ENCODE results near the gene OPHN1. TPM values are rescaled to one million over a fixed set of nuclear protein-coding genes. Genes with fewer than 3 reads are reported as not detected.
"Not testable (repeated sequence)": the region's sequence is repeated elsewhere in the genome, so short reads cannot be mapped to it uniquely, and the experiment has no call there.

OPHN1 gene
- total RNA-seq, 1 experiment from 2014 or later, result 3.9 TPM

- in situ Hi-C loops (cut with HindIII; ENCODE audit: low sequenced_read_pairs), result no loop called here
- no peak for DNase-seq (ENCODE audit: low spot score)
Observed at GRCh38 chrX:68429216-68429615, 4.1 kb downstream of the OPHN1 start.

GRCh38 chrX:68428431-68428830, 4.9 kb downstream of the OPHN1 start:
- no peak for DNase-seq (ENCODE audit: low spot score)
- in situ Hi-C loops (cut with HindIII; ENCODE audit: low sequenced_read_pairs), result no loop called here

DNA sequence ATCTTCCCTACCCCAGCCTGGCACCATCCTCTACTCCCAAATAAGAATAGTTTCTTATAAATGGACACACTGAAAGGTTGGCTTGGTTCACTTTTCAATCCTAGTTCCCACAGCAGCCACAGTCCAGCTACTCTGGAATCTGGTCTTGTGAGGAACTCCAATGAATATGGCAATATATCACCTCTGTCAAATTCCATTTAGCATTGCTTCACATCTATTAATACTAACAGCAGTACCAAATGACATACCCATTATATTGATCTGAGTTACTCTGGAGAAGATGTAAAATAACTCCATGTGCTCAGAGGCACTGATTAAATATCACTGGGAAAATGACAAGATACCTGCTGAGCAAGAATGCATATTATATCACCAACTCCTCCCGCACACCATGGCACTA, 8.6 kb downstream of the OPHN1 start:
- in situ Hi-C loops (cut with HindIII; ENCODE audit: low sequenced_read_pairs), result no loop called here
- no peak for DNase-seq (ENCODE audit: low spot score)

- in situ Hi-C loops (cut with HindIII; ENCODE audit: low sequenced_read_pairs), result no loop called here
- DNase-seq (ENCODE audit: low spot score), result no peak
Observed at GRCh38 chrX:68422478-68422877, 10.8 kb downstream of the OPHN1 start.

DNA sequence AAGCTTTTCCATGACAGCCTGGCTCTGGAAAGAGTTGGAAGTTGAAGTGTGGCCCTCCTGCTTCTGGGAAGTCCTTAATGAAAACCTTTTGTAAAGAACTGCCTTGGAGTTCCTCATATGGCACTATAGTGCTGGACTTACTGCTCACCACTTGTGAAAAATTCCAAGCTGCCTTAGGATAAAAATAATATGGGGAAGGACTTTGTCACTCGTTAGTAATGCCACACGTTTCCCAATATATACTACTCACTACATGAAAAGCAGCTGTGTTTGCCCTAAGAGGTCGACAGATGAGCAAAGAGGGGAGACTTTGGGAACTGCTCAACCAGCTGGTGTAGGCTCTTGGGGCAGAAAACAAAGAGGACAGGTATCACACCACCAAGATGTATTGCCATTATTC, 11.7 kb downstream of the OPHN1 start:
- in situ Hi-C loops (cut with HindIII; ENCODE audit: low sequenced_read_pairs), result no loop called here
- no peak for DNase-seq (ENCODE audit: low spot score)

GRCh38 chrX:68420559-68420958, 12.7 kb downstream of the OPHN1 start:
- no peak for DNase-seq (ENCODE audit: low spot score)
- in situ Hi-C loops (cut with HindIII; ENCODE audit: low sequenced_read_pairs), result no loop called here

DNA sequence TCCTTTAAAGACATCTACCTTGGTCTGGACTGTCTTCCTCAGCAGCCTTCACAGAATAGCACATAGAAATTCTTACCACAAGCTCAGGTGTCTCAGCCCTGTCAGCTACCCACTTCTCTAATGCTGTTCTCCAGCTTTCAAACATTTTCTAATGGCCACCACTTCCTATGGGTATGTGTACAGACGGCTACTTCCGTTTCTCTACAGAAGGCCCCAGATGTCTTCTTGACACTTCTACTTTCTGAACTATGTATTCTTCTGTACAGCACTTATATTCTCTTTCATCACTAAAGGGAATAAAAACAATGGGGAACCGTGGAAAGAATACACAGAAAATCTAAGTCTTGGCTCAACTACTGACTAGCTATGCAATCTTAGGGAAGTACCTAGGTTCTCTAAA, 13.3 kb downstream of the OPHN1 start:
- DNase-seq (ENCODE audit: low spot score), result no peak
- in situ Hi-C loops (cut with HindIII; ENCODE audit: low sequenced_read_pairs), result no loop called here

DNA sequence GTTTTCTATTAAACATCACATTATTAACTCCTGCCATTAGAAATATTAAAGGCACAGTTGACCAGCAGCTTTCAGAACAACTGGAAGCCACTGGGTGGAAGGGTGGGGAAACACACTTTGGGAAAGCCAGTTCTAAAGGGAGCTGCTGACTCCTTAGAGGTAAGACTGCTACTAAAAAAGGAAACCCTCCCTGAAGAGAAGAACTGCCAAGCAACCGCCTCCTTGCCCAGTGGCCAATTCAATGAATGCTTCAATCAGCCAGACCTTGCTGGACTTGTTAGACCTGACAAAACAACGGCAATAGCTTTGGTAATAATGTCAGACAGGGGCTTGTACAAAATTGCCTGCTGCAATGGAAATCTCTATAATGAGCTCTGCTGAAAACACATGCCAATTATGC, 15.6 kb downstream of the OPHN1 start:
- DNase-seq (ENCODE audit: low spot score), result no peak
- in situ Hi-C loops (cut with HindIII; ENCODE audit: low sequenced_read_pairs), result no loop called here

GRCh38 chrX:68416592-68416991, 16.7 kb downstream of the OPHN1 start:
- DNase-seq (ENCODE audit: low spot score), result no peak
- in situ Hi-C loops (cut with HindIII; ENCODE audit: low sequenced_read_pairs), result no loop called here

DNA sequence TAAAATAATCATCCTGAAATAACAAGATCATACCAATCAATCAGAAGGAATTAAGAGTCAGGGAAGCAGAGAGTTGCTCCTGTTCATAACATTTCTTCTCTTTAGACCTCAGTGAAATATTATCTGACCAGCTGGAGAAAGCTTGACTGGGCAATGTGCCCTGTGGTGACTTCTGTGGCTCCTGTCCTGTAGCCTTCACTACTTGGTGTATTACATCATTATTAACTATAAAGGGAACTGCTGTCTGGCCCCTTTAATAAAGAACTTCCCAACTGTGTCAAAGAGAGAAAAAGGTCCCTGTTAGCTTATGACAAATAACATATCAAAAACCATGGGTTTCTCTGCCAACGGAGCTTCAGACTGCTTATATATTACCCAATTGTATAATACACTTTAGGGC, 18.0 kb downstream of the OPHN1 start:
- peak; percentile 66 for DNase-seq (ENCODE audit: low spot score)
- in situ Hi-C loops (cut with HindIII; ENCODE audit: low sequenced_read_pairs), result no loop called here

GRCh38 chrX:68413254-68413653, 20.0 kb downstream of the OPHN1 start:
- no peak for DNase-seq (ENCODE audit: low spot score)
- in situ Hi-C loops (cut with HindIII; ENCODE audit: low sequenced_read_pairs), result no loop called here

- no peak for DNase-seq (ENCODE audit: low spot score)
- in situ Hi-C loops (cut with HindIII; ENCODE audit: low sequenced_read_pairs), result no loop called here
Observed at GRCh38 chrX:68411729-68412128, 21.6 kb downstream of the OPHN1 start.

- in situ Hi-C loops (cut with HindIII; ENCODE audit: low sequenced_read_pairs), result no loop called here
- DNase-seq (ENCODE audit: low spot score), result peak; percentile 77
Observed at GRCh38 chrX:68409194-68409593, 24.1 kb downstream of the OPHN1 start.

- DNase-seq (ENCODE audit: low spot score), result no peak
- in situ Hi-C loops (cut with HindIII; ENCODE audit: low sequenced_read_pairs), result no loop called here
Observed at GRCh38 chrX:68403522-68403921, 29.8 kb downstream of the OPHN1 start.

GRCh38 chrX:68403038-68403437, 30.3 kb downstream of the OPHN1 start:
- in situ Hi-C loops (cut with HindIII; ENCODE audit: low sequenced_read_pairs), result no loop called here

GRCh38 chrX:68402094-68402493, 31.2 kb downstream of the OPHN1 start:
- in situ Hi-C loops (cut with HindIII; ENCODE audit: low sequenced_read_pairs), result no loop called here
- DNase-seq (ENCODE audit: low spot score), result no peak

More at GRCh38 chrX:68403038-68403437, 30.3 kb downstream of the OPHN1 start:
- no peak for DNase-seq (ENCODE audit: low spot score)

DNA sequence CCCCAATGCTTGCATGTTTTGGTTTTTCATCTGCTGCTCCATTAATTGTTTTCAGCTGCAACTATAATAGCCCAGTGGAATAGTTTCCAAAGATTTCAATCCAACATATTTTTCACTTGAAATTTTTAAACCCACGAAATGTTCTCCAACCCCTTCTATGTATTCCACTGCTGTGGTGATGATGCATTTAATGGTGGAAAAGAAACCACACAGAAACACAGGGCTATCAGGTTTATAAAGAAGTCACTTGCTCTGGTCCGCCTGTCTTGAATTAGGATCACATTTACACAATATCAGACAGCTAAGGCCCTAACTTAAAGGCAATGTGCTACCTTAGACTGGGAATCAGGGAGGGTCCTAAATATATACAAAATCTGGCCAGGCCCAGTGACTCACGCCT, 35.0 kb downstream of the OPHN1 start:
- no peak for DNase-seq (ENCODE audit: low spot score)
- in situ Hi-C loops (cut with HindIII; ENCODE audit: low sequenced_read_pairs), result no loop called here

GRCh38 chrX:68396953-68397352, 36.3 kb downstream of the OPHN1 start:
- DNase-seq (ENCODE audit: low spot score), result no peak
- in situ Hi-C loops (cut with HindIII; ENCODE audit: low sequenced_read_pairs), result no loop called here

GRCh38 chrX:68389419-68389960, 43.8 kb downstream of the OPHN1 start:
- DNase-seq (ENCODE audit: low spot score); in situ Hi-C loops (cut with HindIII; ENCODE audit: low sequenced_read_pairs): not testable (repeated sequence)

DNA sequence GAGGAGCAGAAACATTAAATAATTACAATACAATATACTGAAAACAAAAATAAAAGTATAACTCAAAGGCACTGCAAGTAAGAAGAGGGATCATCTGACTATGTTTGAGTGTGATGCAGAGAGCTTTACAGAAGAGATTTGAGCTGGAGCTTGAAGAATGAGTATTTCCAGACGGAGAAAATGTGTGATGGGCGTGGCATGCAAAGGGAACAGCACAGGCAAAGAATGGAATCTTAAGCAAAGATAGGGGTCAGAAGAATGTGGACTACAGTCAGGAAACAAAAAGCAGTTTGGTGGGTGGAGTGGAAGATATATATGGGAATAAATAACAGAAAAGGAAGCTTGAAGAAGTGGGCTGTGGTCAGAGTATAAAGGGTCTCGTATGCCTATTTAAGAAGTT, 45.5 kb downstream of the OPHN1 start:
- no peak for DNase-seq (ENCODE audit: low spot score)
- in situ Hi-C loops (cut with HindIII; ENCODE audit: low sequenced_read_pairs), result no loop called here

- no peak for DNase-seq (ENCODE audit: low spot score)
- in situ Hi-C loops (cut with HindIII; ENCODE audit: low sequenced_read_pairs), result no loop called here
Observed at GRCh38 chrX:68383540-68383939, 49.8 kb downstream of the OPHN1 start.

- DNase-seq (ENCODE audit: low spot score); in situ Hi-C loops (cut with HindIII; ENCODE audit: low sequenced_read_pairs): not testable (repeated sequence)
Observed at GRCh38 chrX:68377579-68377978, 55.7 kb downstream of the OPHN1 start.
